HepG2 (cell line): ENCODE data around the gene HDAC5. TPM values are rescaled to one million over a fixed set of nuclear protein-coding genes. Genes with fewer than 3 reads are reported as not detected.
A peak's percentile ranks its signal among the peaks of the same experiment; 100 is the strongest.

Experiments used
- ATAC-seq: fragments of 200-7000 bp; cut with Tn5 transposase; 3 replicates; pipeline ENCODE4 v1.9.1; 2020; ENCODE audit warnings: mild to moderate bottlenecking, moderate library complexity
- BruUV-seq: library from RNA; stranded (reverse); fragments of 400-500 nt; replicated peaks from 2 replicates; lab custom pipeline; 2021; lab: Mats Ljungman, UMichigan
- CTCF ChIA-PET: fragments of 300-600 bp; formaldehyde crosslinking; extraction: SDS; loops from one replicate; lab custom pipeline; 2021; ENCODE audit warnings: low total read pairs, inconsistent platforms, low intra/inter-chr PET ratio; lab: Yijun Ruan, JAX
- POLR2A ChIA-PET: fragments of 350-600 bp; sonication (Branson Sonifier 250); formaldehyde crosslinking; loops from one replicate; lab custom pipeline; 2020; ENCODE audit warnings: antibody characterized with exemption, inconsistent platforms; lab: Yijun Ruan, JAX
- DNase-seq: peaks from one replicate; pipeline ENCODE4 v3.0.0-alpha.2; 2015; ENCODE audit warnings: low spot score
- FAIRE-seq: peaks from 3 replicates; lab custom pipeline; 2011; peaks lifted over from hg19 to GRCh38; lab: Jason Lieb, UNC
- H2AFZ ChIP-seq: one replicate; pipeline ENCODE4 v1.6.1; 2011; ENCODE audit warnings: low read length, inconsistent platforms
- H3K27ac ChIP-seq: fragments of 300-600 bp; 3 replicates; pipeline ENCODE4 v1.8.0; 2011; ENCODE audit warnings: mixed run types, mild to moderate bottlenecking, mixed read lengths, low read length, inconsistent platforms; ENCODE audit not compliant: insufficient read depth; ENCODE audit errors: extremely low read length
- H3K27me3 ChIP-seq, 2 experiments: fragments of 200-600 bp in 1 of 2; 2 replicates in 1 of 2; 3 replicates in 1 of 2; pipeline versions ENCODE4 v1.6.0 to v1.8.0; 2011; ENCODE audit warnings: low read length in 2 of 2, mild to moderate bottlenecking in 2 of 2, moderate library complexity in 2 of 2, inconsistent platforms in 1 of 2; ENCODE audit not compliant: insufficient read depth in 2 of 2, control insufficient read depth in 1 of 2
- H3K36me3 ChIP-seq, 2 experiments: fragments of 200-600 bp in 1 of 2; replicated peaks in 1 of 2; 2 replicates in 1 of 2; 3 replicates in 1 of 2; pipeline versions ENCODE4 v1.5.1 to v1.8.0; 2011; ENCODE audit warnings: low read length in 2 of 2, inconsistent platforms in 1 of 2; ENCODE audit not compliant: insufficient read depth in 2 of 2, control insufficient read depth in 1 of 2
- H3K4me1 ChIP-seq: 2 replicates; pipeline ENCODE4 v1.5.1; 2012; ENCODE audit warnings: low read length, inconsistent platforms; ENCODE audit not compliant: insufficient read depth
- H3K4me2 ChIP-seq: 2 replicates; pipeline ENCODE4 v1.6.0; 2011; ENCODE audit warnings: low read depth, low read length, inconsistent platforms
- H3K4me3 ChIP-seq, 3 experiments: fragments of 200-600 bp in 1 of 3; sonication (generic), shearing (Covaris generic) in 1 of 3; replicated peaks in 1 of 3; 2 replicates each; pipeline ENCODE4 v1.5.1; 2011 to 2016; ENCODE audit warnings: low read length in 3 of 3, inconsistent platforms in 2 of 3, low read depth in 2 of 3, mild to moderate bottlenecking in 2 of 3, control low read depth in 1 of 3, mixed read lengths in 1 of 3; ENCODE audit not compliant: insufficient read depth in 1 of 3
- H3K79me2 ChIP-seq: one replicate; pipeline ENCODE4 v1.6.1; 2011; ENCODE audit warnings: low read length, inconsistent platforms; ENCODE audit not compliant: insufficient read depth
- H3K9ac ChIP-seq: 2 replicates; pipeline ENCODE4 v1.6.0; 2011; ENCODE audit warnings: mild to moderate bottlenecking, low read depth, low read length, inconsistent platforms; ENCODE audit not compliant: insufficient read depth
- H3K9me3 ChIP-seq: 2 replicates; pipeline ENCODE4 v1.5.1; 2012; ENCODE audit warnings: mild to moderate bottlenecking, low read length
- H4K20me1 ChIP-seq: 2 replicates; pipeline ENCODE4 v1.6.0; 2011; ENCODE audit warnings: inconsistent platforms, mild to moderate bottlenecking, low read length, moderate library complexity; ENCODE audit not compliant: insufficient read depth
- ELF4 ChIP-seq: sonication (generic); formaldehyde crosslinking; IDR thresholded peaks from 2 replicates; pipeline ENCODE4 v1.5.0; 2020; ENCODE audit warnings: missing genetic modification reagents, mild to moderate bottlenecking, moderate library complexity, borderline replicate concordance
- ETV5 ChIP-seq: IDR thresholded peaks from 2 replicates; pipeline ENCODE4 v1.6.1; 2018; ENCODE audit warnings: missing biosample characterization, missing genetic modification reagents, inconsistent platforms, borderline replicate concordance
- KMT2A ChIP-seq: sonication (generic); formaldehyde crosslinking; IDR thresholded peaks from 2 replicates; pipeline ENCODE4 v1.4.0; 2020; ENCODE audit warnings: missing genetic modification reagents
- NR2F6 ChIP-seq, 2 experiments: IDR thresholded peaks; 2 replicates each; pipeline ENCODE4 v1.6.1; 2016; ENCODE audit warnings: antibody characterized with exemption in 1 of 2, mild to moderate bottlenecking in 1 of 2
- SMC3 ChIP-seq: IDR thresholded peaks from 2 replicates; pipeline ENCODE4 v1.6.1; 2011; ENCODE audit warnings: low read length, improper control_type of control experiment
- SRSF1 ChIP-seq: fragments of 200-400 bp; formaldehyde crosslinking; optimal IDR thresholded peaks from 2 replicates; pipeline ENCODE3; 2017; ENCODE audit warnings: mild to moderate bottlenecking, low read depth, low read length, moderate library complexity
- ZBTB7A ChIP-seq: sonication (generic); formaldehyde crosslinking; IDR thresholded peaks from 2 replicates; pipeline ENCODE4 v1.8.0; 2022; ENCODE audit warnings: mild to moderate bottlenecking, missing genetic modification reagents
- ZNF143 ChIP-seq: sonication (generic); formaldehyde crosslinking; IDR thresholded peaks from 2 replicates; pipeline ENCODE4 v1.4.0; 2020; ENCODE audit warnings: missing genetic modification reagents
- ZNF34 ChIP-seq: sonication (generic); formaldehyde crosslinking; IDR thresholded peaks from 2 replicates; pipeline ENCODE4 v1.4.0; 2020; ENCODE audit warnings: mild to moderate bottlenecking, missing genetic modification reagents, borderline replicate concordance
- ZNF547 ChIP-seq: sonication (generic); formaldehyde crosslinking; IDR thresholded peaks from 2 replicates; pipeline ENCODE4 v1.5.1; 2020; ENCODE audit warnings: mild to moderate bottlenecking, missing genetic modification reagents
- ZNF607 ChIP-seq: sonication (generic); formaldehyde crosslinking; IDR thresholded peaks from 2 replicates; pipeline ENCODE4 v1.5.1; 2020; ENCODE audit warnings: missing genetic modification reagents, mild to moderate bottlenecking, borderline replicate concordance
- ZNF614 ChIP-seq: IDR thresholded peaks from 2 replicates; pipeline ENCODE4 v1.6.1; 2018; ENCODE audit warnings: missing biosample characterization, missing genetic modification reagents, inconsistent platforms, borderline replicate concordance
- ZNF891 ChIP-seq: sonication (generic); formaldehyde crosslinking; IDR thresholded peaks from 2 replicates; pipeline ENCODE4 v1.5.0; 2020; ENCODE audit warnings: mild to moderate bottlenecking, missing genetic modification reagents
- ZSCAN25 ChIP-seq: sonication (generic); formaldehyde crosslinking; IDR thresholded peaks from 2 replicates; pipeline ENCODE4 v1.8.0; 2022; ENCODE audit warnings: mild to moderate bottlenecking, missing genetic modification reagents
- WGBS: methylation state at CpG from one replicate; pipeline ENCODE4 v1.1.6; 2017; ENCODE audit warnings: low lambda C conversion rate; 5-methylcytosine and 5-hydroxymethylcytosine counted together
- in situ Hi-C: cut with HindIII; loops from 2 replicates; pipeline ENCODE4 v1.10.0; 2017; ENCODE audit warnings: low pct_unique_long_range_greater_than_20kb; ENCODE audit not compliant: extremely low pct_ligation_motif_present
- intact Hi-C: fragments of 100-400 bp; cut with micrococcal nuclease; formaldehyde crosslinking; loops from one replicate; pipeline ENCODE4 v1.10.0; 2022; ENCODE audit not compliant: unreplicated experiment
- polyA plus RNA-seq, 8 experiments: library from polyadenylated mRNA; depleted of rRNA in 3 of 8; stranded (reverse) in 7 of 8; unstranded in 1 of 8; fragments of >200 nt; fragmentation: Illumina TruSeq in 4 of 8; extraction: Trizol in 4 of 8; gene quantifications; 2 replicates each; pipeline versions ENCODE4 v1.2.1 to v1.2.3, GENCODE V29; 2011 to 2016; ENCODE audit warnings: low read depth in 4 of 8, missing spikeins in 1 of 8, mixed read lengths in 1 of 8; ENCODE audit not compliant: insufficient read depth in 1 of 8
- total RNA-seq, 5 experiments: library from RNA; depleted of rRNA; stranded (reverse); fragments of >200 nt; fragmentation: Illumina TruSeq; extraction: Trizol; gene quantifications; 2 replicates each; pipeline ENCODE4 v1.2.3, GENCODE V29; 2016; ENCODE audit warnings: low read depth in 1 of 5
- TF ChIP-seq, protein P1 (sequence below): sonication (generic); formaldehyde crosslinking; IDR thresholded peaks from 2 replicates; pipeline ENCODE4 v1.9.0; 2022; ENCODE audit warnings: low read depth, missing genetic modification reagents
- TF ChIP-seq, protein P2 (sequence below): sonication (generic); formaldehyde crosslinking; IDR thresholded peaks from 2 replicates; pipeline ENCODE4 v1.4.0; 2020; ENCODE audit warnings: mild to moderate bottlenecking, missing genetic modification reagents, borderline replicate concordance

Gene HDAC5
- total and polyA plus RNA-seq, 2 of the 13 experiments (the other 11 are each of a cell fraction or from before 2014, with no cell fraction given) = 46.4 to 85.4 TPM

DNA sequence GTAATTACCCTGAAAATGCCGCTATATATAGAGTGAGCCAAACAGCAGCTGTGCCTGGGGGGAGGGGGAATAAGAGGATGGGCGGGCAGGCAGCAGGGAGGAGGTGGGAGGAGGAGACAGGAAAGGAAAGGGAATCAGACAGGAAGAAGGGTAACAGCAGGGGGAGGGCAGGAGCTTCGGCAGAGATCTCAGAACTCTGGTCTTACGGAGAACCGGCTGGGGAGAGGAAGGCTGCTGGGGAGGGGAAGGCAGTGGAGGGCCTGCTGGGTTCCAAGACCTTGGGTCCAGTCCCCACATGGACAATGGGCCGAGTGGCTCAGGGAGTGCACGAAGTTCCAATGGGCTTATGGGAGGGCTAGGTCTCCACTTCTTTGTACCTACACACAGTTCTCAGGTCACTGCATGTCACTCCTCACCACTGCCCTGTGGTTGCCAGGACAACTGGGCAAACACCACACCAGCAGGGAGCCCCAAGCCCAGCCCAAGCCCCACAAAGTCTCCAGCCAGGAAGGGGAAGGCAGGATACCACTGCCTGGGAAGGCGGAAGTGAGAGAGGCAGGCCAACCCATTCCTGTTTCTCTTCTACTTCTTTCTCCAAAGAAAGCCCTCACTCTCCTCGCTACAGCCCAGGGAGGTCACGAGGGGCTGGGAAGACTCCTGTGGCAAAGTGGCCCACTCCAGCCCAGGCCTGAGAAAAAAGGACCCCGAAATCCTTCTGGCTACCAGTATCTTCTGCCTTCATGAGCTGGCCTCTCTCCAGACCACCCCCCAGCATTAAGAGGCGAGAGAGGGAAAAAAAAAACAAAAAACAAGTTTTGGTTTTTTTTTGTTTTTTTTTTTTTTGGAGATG lies 27.6 kb downstream of the HDAC5 start:
- FAIRE-seq (peak; percentile 99), ATAC-seq (peak; percentile 92)
- TF ChIP-seq ZNF547 (CRISPR knock-in tag) = 0 out of 2 replicates have a peak, but pooled peaks have one; percentile 63
- peak; percentile 43; the same call in 1 of the 2 replicates for TF ChIP-seq ELF4 (CRISPR knock-in tag)
- TF ChIP-seq ZNF891 (CRISPR knock-in tag) = peak; percentile 59; the same call in 1 of the 2 replicates
- peak; percentile 11; the same call in 1 of the 2 replicates for TF ChIP-seq NR2F6 (IDR thresholded peaks at IDR 0.05)
- peak; percentile 57; the same call in 1 of the 2 replicates for TF ChIP-seq NR2F6 (CRISPR knock-in tag; IDR thresholded peaks at IDR 0.05)
- peak; percentile 20; the same call in 1 of the 2 replicates for TF ChIP-seq SMC3
- no peak for TF ChIP-seq ZNF34 (CRISPR knock-in tag)
- TF ChIP-seq KMT2A (CRISPR knock-in tag) = peak; percentile 10; the same call in 1 of the 2 replicates
- TF ChIP-seq, protein P1, sequence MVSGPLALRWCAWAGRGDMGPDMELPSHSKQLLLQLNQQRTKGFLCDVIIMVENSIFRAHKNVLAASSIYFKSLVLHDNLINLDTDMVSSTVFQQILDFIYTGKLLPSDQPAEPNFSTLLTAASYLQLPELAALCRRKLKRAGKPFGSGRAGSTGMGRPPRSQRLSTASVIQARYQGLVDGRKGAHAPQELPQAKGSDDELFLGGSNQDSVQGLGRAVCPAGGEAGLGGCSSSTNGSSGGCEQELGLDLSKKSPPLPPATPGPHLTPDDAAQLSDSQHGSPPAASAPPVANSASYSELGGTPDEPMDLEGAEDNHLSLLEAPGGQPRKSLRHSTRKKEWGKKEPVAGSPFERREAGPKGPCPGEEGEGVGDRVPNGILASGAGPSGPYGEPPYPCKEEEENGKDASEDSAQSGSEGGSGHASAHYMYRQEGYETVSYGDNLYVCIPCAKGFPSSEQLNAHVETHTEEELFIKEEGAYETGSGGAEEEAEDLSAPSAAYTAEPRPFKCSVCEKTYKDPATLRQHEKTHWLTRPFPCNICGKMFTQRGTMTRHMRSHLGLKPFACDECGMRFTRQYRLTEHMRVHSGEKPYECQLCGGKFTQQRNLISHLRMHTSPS = 0 out of 2 replicates have a peak, but pooled peaks have one; percentile 54
- peak; percentile 50 for TF ChIP-seq SRSF1
- TF ChIP-seq ZSCAN25 = peak; percentile 99
- TF ChIP-seq, protein P2, sequence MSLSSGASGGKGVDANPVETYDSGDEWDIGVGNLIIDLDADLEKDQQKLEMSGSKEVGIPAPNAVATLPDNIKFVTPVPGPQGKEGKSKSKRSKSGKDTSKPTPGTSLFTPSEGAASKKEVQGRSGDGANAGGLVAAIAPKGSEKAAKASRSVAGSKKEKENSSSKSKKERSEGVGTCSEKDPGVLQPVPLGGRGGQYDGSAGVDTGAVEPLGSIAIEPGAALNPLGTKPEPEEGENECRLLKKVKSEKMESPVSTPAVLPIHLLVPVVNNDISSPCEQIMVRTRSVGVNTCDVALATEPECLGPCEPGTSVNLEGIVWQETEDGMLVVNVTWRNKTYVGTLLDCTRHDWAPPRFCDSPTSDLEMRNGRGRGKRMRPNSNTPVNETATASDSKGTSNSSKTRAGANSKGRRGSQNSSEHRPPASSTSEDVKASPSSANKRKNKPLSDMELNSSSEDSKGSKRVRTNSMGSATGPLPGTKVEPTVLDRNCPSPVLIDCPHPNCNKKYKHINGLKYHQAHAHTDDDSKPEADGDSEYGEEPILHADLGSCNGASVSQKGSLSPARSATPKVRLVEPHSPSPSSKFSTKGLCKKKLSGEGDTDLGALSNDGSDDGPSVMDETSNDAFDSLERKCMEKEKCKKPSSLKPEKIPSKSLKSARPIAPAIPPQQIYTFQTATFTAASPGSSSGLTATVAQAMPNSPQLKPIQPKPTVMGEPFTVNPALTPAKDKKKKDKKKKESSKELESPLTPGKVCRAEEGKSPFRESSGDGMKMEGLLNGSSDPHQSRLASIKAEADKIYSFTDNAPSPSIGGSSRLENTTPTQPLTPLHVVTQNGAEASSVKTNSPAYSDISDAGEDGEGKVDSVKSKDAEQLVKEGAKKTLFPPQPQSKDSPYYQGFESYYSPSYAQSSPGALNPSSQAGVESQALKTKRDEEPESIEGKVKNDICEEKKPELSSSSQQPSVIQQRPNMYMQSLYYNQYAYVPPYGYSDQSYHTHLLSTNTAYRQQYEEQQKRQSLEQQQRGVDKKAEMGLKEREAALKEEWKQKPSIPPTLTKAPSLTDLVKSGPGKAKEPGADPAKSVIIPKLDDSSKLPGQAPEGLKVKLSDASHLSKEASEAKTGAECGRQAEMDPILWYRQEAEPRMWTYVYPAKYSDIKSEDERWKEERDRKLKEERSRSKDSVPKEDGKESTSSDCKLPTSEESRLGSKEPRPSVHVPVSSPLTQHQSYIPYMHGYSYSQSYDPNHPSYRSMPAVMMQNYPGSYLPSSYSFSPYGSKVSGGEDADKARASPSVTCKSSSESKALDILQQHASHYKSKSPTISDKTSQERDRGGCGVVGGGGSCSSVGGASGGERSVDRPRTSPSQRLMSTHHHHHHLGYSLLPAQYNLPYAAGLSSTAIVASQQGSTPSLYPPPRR = peak; percentile 64
- 0 out of 2 replicates have a peak, but pooled peaks have one; percentile 47 for TF ChIP-seq ZNF607 (CRISPR knock-in tag)
- TF ChIP-seq ETV5 (CRISPR knock-in tag) = peak; percentile 54
- TF ChIP-seq ZNF614 = peak; percentile 97; the same call in 1 of the 2 replicates
- peak; percentile 53; the same call in 1 of the 2 replicates for TF ChIP-seq ZBTB7A (CRISPR knock-in tag)
- TF ChIP-seq ZNF143 (CRISPR knock-in tag) = 0 out of 2 replicates have a peak, but pooled peaks have one; percentile 36

More for the DNA sequence above, 27.6 kb downstream of the HDAC5 start:
- WGBS = 14% methylated on average over 11 of the region's 12 CpGs
- Histone ChIP-seq H3K27me3 (no peaks in the 10 kb centered on the region), H3K79me2 (peaks cover 13% of the 10 kb centered on the region), H3K27ac (peak overlapping the region; percentile 94), H3K9ac (peak overlapping the region; percentile 80), H4K20me1 (peaks cover 7% of the 10 kb centered on the region; the same call in 1 of the 2 replicates), H3K4me3 (peak overlapping the region; percentile 28 to 68 (median 31); a peak in 5 of 6 replicates), H3K4me1 (peaks cover 47% of the 10 kb centered on the region), H3K36me3 (peaks cover 15 to 25% of the 10 kb centered on the region in 2 experiments), H2AFZ (no peak overlapping the region), H3K4me2 (peak overlapping the region; percentile 87), H3K9me3 (no peaks in the 10 kb centered on the region)
- ChIA-PET CTCF (interaction anchor here (1.0 to 2.4 kb wide), 3 partner anchors 12 to 20 kb away, joined by 3 to 17 read pairs (median 3); no protein-coding TSS in a partner anchor), POLR2A (interaction anchor here (0.7 to 3.1 kb wide), 9 partner anchors 9 to 91 kb away, joined by 4 to 23 read pairs (median 7); partner anchors contain the start of genes G6PC3, HDAC5, LSM12 and TMUB2)
- TSS peak; percentile 78 for BruUV-seq
- intact Hi-C loops = loop anchor here (2.0 kb wide), 1 partner anchor 15 kb away; no protein-coding TSS in a partner anchor
- in situ Hi-C loops = no loop called here
- DNase-seq = peak; percentile 94
